Lung (tissue), 12 donors: Measurements from ENCODE around the gene RGS3. TPM values are rescaled to one million over a fixed set of nuclear protein-coding genes. Genes with fewer than 3 reads are reported as not detected.

Source experiments
- ATAC-seq: fragments of 200-7000 bp; cut with Tn5 transposase; one replicate; pipeline ENCODE4 v1.9.1; 2020; ENCODE audit warnings: moderate number of reproducible peaks; ENCODE audit not compliant: insufficient read depth, low FRiP score
- DNase-seq, 3 donors: peaks; one replicate each; pipeline ENCODE4 v3.0.0-alpha.2; 2013 to 2017
- H3K27ac ChIP-seq, 2 donors: one replicate each; pipeline ENCODE4 v1.5.1; 2013; ENCODE audit warnings: mild to moderate bottlenecking in 2 of 2, moderate library complexity in 2 of 2, control low read depth in 1 of 2, inconsistent platforms in 1 of 2, low read depth in 1 of 2, low read length in 1 of 2
- H3K27me3 ChIP-seq, 3 donors: one replicate each; pipeline ENCODE4 v1.5.1; 2013; ENCODE audit warnings: low read length in 2 of 3; ENCODE audit not compliant: control insufficient read depth in 3 of 3, insufficient read depth in 3 of 3
- H3K36me3 ChIP-seq, 4 donors: one replicate each; pipeline ENCODE4 v1.5.1; 2013; ENCODE audit warnings: low read length in 4 of 4, mild to moderate bottlenecking in 1 of 4, moderate library complexity in 1 of 4; ENCODE audit not compliant: control insufficient read depth in 4 of 4, insufficient read depth in 4 of 4
- H3K4me1 ChIP-seq, 5 donors: one replicate each; pipeline ENCODE4 v1.5.1; 2013; ENCODE audit warnings: low read length in 5 of 5, mild to moderate bottlenecking in 2 of 5, moderate library complexity in 1 of 5; ENCODE audit not compliant: control insufficient read depth in 5 of 5, insufficient read depth in 5 of 5
- H3K4me3 ChIP-seq: one replicate; pipeline ENCODE4 v1.5.1; 2013; ENCODE audit warnings: mild to moderate bottlenecking, control low read depth, moderate library complexity
- H3K9ac ChIP-seq, 2 donors: one replicate each; pipeline ENCODE4 v1.5.1; 2013; ENCODE audit warnings: low read length in 2 of 2, control low read depth in 1 of 2; ENCODE audit not compliant: insufficient read depth in 1 of 2
- H3K9me3 ChIP-seq, 4 donors: one replicate each; pipeline ENCODE4 v1.5.1; 2013; ENCODE audit warnings: low read length in 3 of 4, mild to moderate bottlenecking in 1 of 4, moderate library complexity in 1 of 4; ENCODE audit not compliant: control insufficient read depth in 4 of 4, insufficient read depth in 3 of 4
- WGBS, 2 donors: extraction: QIAGEN DNeasy Blood & Tissue Kit; methylation state at CpG; one replicate each; pipeline ENCODE4 v1.1.7; 2013; 5-methylcytosine and 5-hydroxymethylcytosine counted together
- polyA plus RNA-seq, 2 donors: library from polyadenylated mRNA; stranded (reverse); fragments of 200-250 nt; gene quantifications; one replicate each; pipeline ENCODE4 v1.2.1, GENCODE V29; 2013
- total RNA-seq, 2 donors: library from RNA; depleted of rRNA in 1 of 2; stranded (reverse); fragments of >200 nt in 1 of 2; gene quantifications; one replicate each; pipeline ENCODE4 v1.2.1, GENCODE V29; 2014 to 2021
- TF ChIP-seq, protein P1 (sequence below): IDR thresholded peaks from 2 replicates; pipeline ENCODE4 v1.5.1; 2012; ENCODE audit warnings: mild to moderate bottlenecking; ENCODE audit errors: control extremely low read depth, extremely low read depth
- donor health status: control.
- donor health status: control.
- donor health status: Bipolar disorder and iron deficiency.
- donor health status: healthy.
- donor health status: DM: yes; HTN: yes; CAD: no.

The RGS3 gene
- total and polyA plus RNA-seq, 4 donors: 43.0 to 91.8 (median 73.9) TPM

DNA sequence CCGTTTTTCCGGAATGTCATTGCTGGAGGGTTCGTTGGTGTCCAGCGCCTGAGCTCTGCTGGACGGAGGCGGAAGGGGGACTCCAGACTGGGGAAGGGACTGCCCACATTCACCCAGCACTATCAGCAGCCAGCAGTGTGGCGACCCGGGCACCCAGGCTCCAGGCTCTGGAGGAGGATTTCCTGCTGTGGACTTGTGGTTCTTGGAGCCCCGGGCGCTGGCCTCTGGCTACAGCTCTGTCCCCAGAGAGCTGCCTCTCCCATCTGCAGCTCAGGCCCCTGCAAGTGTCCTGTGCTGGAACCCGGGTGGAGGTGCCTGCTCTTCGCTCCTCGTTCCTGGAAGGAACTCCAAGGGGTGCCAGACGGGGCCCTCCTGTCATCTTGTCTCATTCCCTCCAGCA lies 152.6 kb downstream of the RGS3 start:
- 38 to 58% methylated on average over 14 of the region's 14 CpGs for WGBS, 2 donors
- Histone ChIP-seq H3K9ac (no peak overlapping the region), H3K27me3 (no peaks in the 10 kb centered on the region), H3K4me3 (no peak overlapping the region), H3K36me3 (no peaks in the 10 kb centered on the region), H3K9me3 (no peaks in the 10 kb centered on the region), H3K4me1 (peaks cover 7 to 54% (median 29%) of the 10 kb centered on the region in 5 donors), H3K27ac (peak overlapping the region in 1 of 2 donors; percentile 66)
- TF ChIP-seq, protein P1, sequence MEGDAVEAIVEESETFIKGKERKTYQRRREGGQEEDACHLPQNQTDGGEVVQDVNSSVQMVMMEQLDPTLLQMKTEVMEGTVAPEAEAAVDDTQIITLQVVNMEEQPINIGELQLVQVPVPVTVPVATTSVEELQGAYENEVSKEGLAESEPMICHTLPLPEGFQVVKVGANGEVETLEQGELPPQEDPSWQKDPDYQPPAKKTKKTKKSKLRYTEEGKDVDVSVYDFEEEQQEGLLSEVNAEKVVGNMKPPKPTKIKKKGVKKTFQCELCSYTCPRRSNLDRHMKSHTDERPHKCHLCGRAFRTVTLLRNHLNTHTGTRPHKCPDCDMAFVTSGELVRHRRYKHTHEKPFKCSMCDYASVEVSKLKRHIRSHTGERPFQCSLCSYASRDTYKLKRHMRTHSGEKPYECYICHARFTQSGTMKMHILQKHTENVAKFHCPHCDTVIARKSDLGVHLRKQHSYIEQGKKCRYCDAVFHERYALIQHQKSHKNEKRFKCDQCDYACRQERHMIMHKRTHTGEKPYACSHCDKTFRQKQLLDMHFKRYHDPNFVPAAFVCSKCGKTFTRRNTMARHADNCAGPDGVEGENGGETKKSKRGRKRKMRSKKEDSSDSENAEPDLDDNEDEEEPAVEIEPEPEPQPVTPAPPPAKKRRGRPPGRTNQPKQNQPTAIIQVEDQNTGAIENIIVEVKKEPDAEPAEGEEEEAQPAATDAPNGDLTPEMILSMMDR: no peak
- no peak for DNase-seq
- no peak for ATAC-seq

DNA sequence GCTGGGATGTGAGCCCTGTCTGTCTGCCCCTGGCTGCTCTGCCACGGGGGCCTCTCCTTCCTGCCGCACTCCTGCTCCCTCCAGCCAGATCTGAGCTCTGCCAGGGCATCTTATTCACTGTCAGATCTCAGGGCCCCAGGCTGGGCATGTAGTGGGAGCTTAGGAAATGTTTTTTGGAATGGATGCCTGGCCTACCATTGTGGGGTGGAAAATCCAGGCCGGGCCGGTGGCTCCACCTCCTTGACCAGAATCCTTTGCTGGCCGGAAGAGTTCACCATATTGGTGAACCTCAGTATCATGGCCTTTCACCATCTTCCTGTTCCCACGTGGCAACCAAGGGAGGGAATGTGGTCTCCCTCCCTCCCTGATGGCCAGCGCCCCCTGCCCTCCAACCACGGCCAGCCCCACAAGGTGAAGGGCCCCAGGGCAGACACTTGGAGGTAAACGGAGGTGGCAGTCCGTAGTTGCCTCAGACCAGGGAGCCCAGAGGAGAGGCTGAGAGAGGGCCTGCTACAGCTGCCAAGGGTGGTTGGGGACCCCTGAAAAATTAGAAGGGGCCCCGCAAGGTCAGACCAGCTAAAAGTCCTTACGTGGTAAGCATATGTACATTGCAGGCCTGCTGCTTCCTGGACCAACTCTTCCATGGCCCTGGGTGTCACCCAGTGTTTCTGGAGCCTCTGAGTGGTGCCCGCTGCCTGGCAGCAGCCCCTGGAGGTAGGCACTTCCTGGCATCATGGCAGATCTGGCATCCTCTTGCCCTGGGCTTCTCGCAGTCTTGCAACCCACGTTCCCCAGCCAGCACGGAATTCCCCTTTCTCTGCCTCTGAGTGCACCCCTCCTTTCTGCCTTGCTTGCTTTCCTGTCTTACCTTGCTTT lies 153.3 kb downstream of the RGS3 start:
- H3K4me3 ChIP-seq: no peak overlapping the region
- H3K4me1 ChIP-seq: peaks cover 11 to 61% (median 36%) of the 10 kb centered on the region in 5 donors
- DNase-seq (no peak), ATAC-seq (no peak)
- no peaks in the 10 kb centered on the region for H3K9me3 ChIP-seq
- WGBS, 2 donors: 76 to 79% methylated on average over 16 of the region's 16 CpGs
- TF ChIP-seq, protein P1: no peak
- no peak overlapping the region for H3K9ac ChIP-seq
- peak overlapping the region in 1 of 2 donors; percentile 59 for H3K27ac ChIP-seq
- no peaks in the 10 kb centered on the region for H3K27me3 ChIP-seq
- H3K36me3 ChIP-seq: no peaks in the 10 kb centered on the region

DNA sequence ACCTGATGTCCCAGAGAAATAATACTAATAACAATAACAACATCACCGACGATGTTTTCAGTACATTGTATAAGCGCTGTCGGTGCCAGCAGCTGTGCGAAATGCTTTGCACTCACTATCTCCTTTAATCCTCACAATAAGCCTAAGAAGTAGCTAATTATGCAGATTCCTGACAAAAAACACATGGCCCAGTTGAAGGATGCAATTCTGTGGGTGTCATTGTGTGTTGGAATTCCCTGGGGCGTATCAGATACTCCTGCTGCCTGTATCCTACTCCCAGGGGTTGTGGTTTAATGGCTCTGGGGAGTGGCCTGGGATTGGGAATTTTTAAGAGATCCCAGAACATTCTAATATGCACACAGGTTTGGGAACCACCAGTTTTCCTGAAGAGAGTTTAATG lies 154.0 kb downstream of the RGS3 start:
- peaks cover 16 to 61% (median 36%) of the 10 kb centered on the region in 5 donors for H3K4me1 ChIP-seq
- 85 to 90% methylated on average over 6 of the region's 6 CpGs for WGBS, 2 donors
- no peak overlapping the region for H3K9ac ChIP-seq
- H3K27me3 ChIP-seq: no peaks in the 10 kb centered on the region
- H3K4me3 ChIP-seq: no peak overlapping the region
- no peaks in the 10 kb centered on the region for H3K9me3 ChIP-seq
- no peak for ATAC-seq
- no peaks in the 10 kb centered on the region for H3K36me3 ChIP-seq
- H3K27ac ChIP-seq: no peak overlapping the region
- peak in 2 of 3 donors; percentile 66 to 69 for DNase-seq
- TF ChIP-seq, protein P1: no peak
